ENCODE measurements around the gene ZBTB7B. TPM values are rescaled to one million over a fixed set of nuclear protein-coding genes. Genes with fewer than 3 reads are reported as not detected.

The ZBTB7B gene
- total RNA-seq, 1 experiment from 2014 or later = 38.3 TPM

- WGBS (ENCODE audit: extremely low coverage, insufficient read length, low lambda C conversion rate) = no CpG with 5 or more reads among the region's 5 CpGs
- no peak overlapping the region for H3K14ac ChIP-seq (ENCODE audit: insufficient read depth, low read length)
Measured at GRCh38 chr1:154967331-154967950, 35.2 kb upstream of the ZBTB7B start.

More at GRCh38 chr1:154967331-154967950, 35.2 kb upstream of the ZBTB7B start:
- Mint-ChIP-seq H3K27ac (no peak overlapping the region; a peak in 1 of 7 replicates), H3K36me3 (ENCODE audit: insufficient read depth in 1 of 3, low read depth in 3 of 3) (peaks cover 42 to 68% (median 55%) of the 10 kb centered on the region in 3 experiments), H3K9me3 (no peaks in the 10 kb centered on the region), H3K27me3 (ENCODE audit: low read depth) (no peaks in the 10 kb centered on the region), H3K4me3 (no peak overlapping the region), H3K4me1 (peaks cover 48% of the 10 kb centered on the region in 2 experiments)
- Histone ChIP-seq H3K4me2 (ENCODE audit: insufficient read depth, insufficient read length, low read length) (no peak overlapping the region), H2AK5ac (ENCODE audit: insufficient read length, low read length) (no peak overlapping the region), H4K20me1 (ENCODE audit: control insufficient read depth, insufficient read depth, insufficient read length) (peaks cover 2% of the 10 kb centered on the region), H3K23me2 (ENCODE audit: insufficient read length, low read depth, low read length, poor library complexity, severe bottlenecking) (peaks cover 25% of the 10 kb centered on the region), H3K79me1 (ENCODE audit: insufficient read depth, low read depth, low read length, poor library complexity, severe bottlenecking) (peaks cover 7% of the 10 kb centered on the region), H2BK15ac (ENCODE audit: low read depth, low read length) (no peak overlapping the region), H3K79me2 (ENCODE audit: insufficient read depth, low read length) (peaks cover 10% of the 10 kb centered on the region; the same call in 1 of the 2 replicates), H3K23ac (ENCODE audit: insufficient read length, low read depth, low read length) (no peak overlapping the region), H2BK5ac (ENCODE audit: insufficient read length, low read length) (no peak overlapping the region), H3K56ac (ENCODE audit: insufficient read length, low read depth, low read length) (no peak overlapping the region), H3K27ac (ENCODE audit: insufficient read length, low read depth, low read length) (no peak overlapping the region), H4K8ac (replicated peaks; ENCODE audit: insufficient read length, low read depth, low read length) (no peak overlapping the region), H2BK120ac (ENCODE audit: low read depth, low read length, poor library complexity, severe bottlenecking) (no peak overlapping the region), H4K5ac (ENCODE audit: insufficient read length, low read depth, low read length) (no peak overlapping the region), H3K27me3 (ENCODE audit: insufficient read depth, low read length) (no peaks in the 10 kb centered on the region), H3K9ac (ENCODE audit: extremely low read depth, insufficient read length, low read length) (no peak overlapping the region), H3K4ac (ENCODE audit: low read depth, low read length) (no peak overlapping the region), H3K18ac (ENCODE audit: insufficient read length, low read depth, low read length) (no peak overlapping the region), H2BK20ac (ENCODE audit: low read depth, low read length, poor library complexity, severe bottlenecking) (no peak overlapping the region), H3T11ph (ENCODE audit: low read length) (no peak overlapping the region), H2AFZ (ENCODE audit: low read length) (no peak overlapping the region), H2BK12ac (ENCODE audit: insufficient read length, low read depth, low read length) (no peak overlapping the region), H3K9me3 (ENCODE audit: control insufficient read depth, low read depth, low read length) (no peaks in the 10 kb centered on the region), H4K91ac (ENCODE audit: insufficient read length, low read depth, low read length) (no peak overlapping the region), H3K4me1 (ENCODE audit: insufficient read depth, low read length) (peaks cover 4% of the 10 kb centered on the region; the same call in 1 of the 2 replicates)
- no peak for DNase-seq
- TF ChIP-seq CTCF (conservative IDR thresholded peaks at IDR 0.05) = no peak
